Left hindlimb (tissue), 1 donor: Measurements from ENCODE around the gene OTOA.
"Not testable (repeated sequence)": the region's sequence is repeated elsewhere in the genome, so short reads cannot be mapped to it uniquely, and the experiment has no call there.

Source experiments
- DNase-seq: peaks from one replicate; pipeline ENCODE4 v3.0.0-alpha.2; 2018

Gene OTOA

GRCh38 chr16:21663889-21664647 is at the start of gene OTOA:
Gene OTOA (plus strand): TSS chr16:21663968. CDS start chr16:21678515, 14,547 bp downstream.
- DNase-seq: no peak

GRCh38 chr16:21614896-21615295 is 48.9 kb upstream of the OTOA start:
- no peak for DNase-seq

GRCh38 chr16:21617607-21618006 is 46.2 kb upstream of the OTOA start:
- no peak for DNase-seq

GRCh38 chr16:21618281-21618680 is 45.5 kb upstream of the OTOA start:
- no peak for DNase-seq

GRCh38 chr16:21619765-21620425 is 43.9 kb upstream of the OTOA start:
- no peak for DNase-seq

- no peak for DNase-seq
Observed at GRCh38 chr16:21620592-21620991, 43.2 kb upstream of the OTOA start.

- no peak for DNase-seq
Observed at GRCh38 chr16:21622545-21622944, 41.2 kb upstream of the OTOA start.

- no peak for DNase-seq
Observed at GRCh38 chr16:21625026-21625425, 38.7 kb upstream of the OTOA start.

- DNase-seq: peak; percentile 43
Observed at GRCh38 chr16:21626659-21627277, 37.0 kb upstream of the OTOA start.

- DNase-seq: no peak
Observed at GRCh38 chr16:21628121-21628726, 35.5 kb upstream of the OTOA start.

- DNase-seq: no peak
Observed at GRCh38 chr16:21628772-21629171, 35.0 kb upstream of the OTOA start.

GRCh38 chr16:21629616-21630539 is 33.9 kb upstream of the OTOA start:
- DNase-seq: not testable (repeated sequence)

GRCh38 chr16:21630866-21631265 is 32.9 kb upstream of the OTOA start:
- not testable (repeated sequence) for DNase-seq

GRCh38 chr16:21631376-21631775 is 32.4 kb upstream of the OTOA start:
- not testable (repeated sequence) for DNase-seq

- not testable (repeated sequence) for DNase-seq
Observed at GRCh38 chr16:21631951-21632575, 31.7 kb upstream of the OTOA start.

- no peak for DNase-seq
Observed at GRCh38 chr16:21634216-21634615, 29.6 kb upstream of the OTOA start.

- DNase-seq: not testable (repeated sequence)
Observed at GRCh38 chr16:21635694-21636093, 28.1 kb upstream of the OTOA start.

- no peak for DNase-seq
Observed at GRCh38 chr16:21637032-21637968, 26.5 kb upstream of the OTOA start.

- no peak for DNase-seq
Observed at GRCh38 chr16:21638573-21638975, 25.2 kb upstream of the OTOA start.

GRCh38 chr16:21639493-21639892 is 24.3 kb upstream of the OTOA start:
- no peak for DNase-seq

GRCh38 chr16:21641916-21642315 is 21.9 kb upstream of the OTOA start:
- no peak for DNase-seq
